Mesenchymal stem cell (in vitro differentiated cells and primary cell): ENCODE results near the gene HK1.
"Not testable (repeated sequence)": the region's sequence is repeated elsewhere in the genome, so short reads cannot be mapped to it uniquely, and the experiment has no call there.

Experiments
- DNase-seq: peaks from one replicate; pipeline ENCODE4 v3.0.0-alpha.2; 2013
- H2AFZ ChIP-seq: one replicate; pipeline ENCODE4 v1.6.1; 2013; ENCODE audit warnings: low read depth, mild to moderate bottlenecking, control low read depth, inconsistent platforms, low read length, moderate library complexity
- H2AK5ac ChIP-seq: 2 replicates; pipeline ENCODE4 v1.6.1; 2013; ENCODE audit warnings: low read length, moderate library complexity, mild to moderate bottlenecking, inconsistent platforms; ENCODE audit not compliant: severe bottlenecking
- H2BK120ac ChIP-seq: one replicate; pipeline ENCODE4 v1.6.1; 2013; ENCODE audit warnings: low read depth, mild to moderate bottlenecking, inconsistent platforms, low read length, moderate library complexity
- H2BK12ac ChIP-seq, 2 experiments: one replicate each; pipeline ENCODE4 v1.6.1; 2013; ENCODE audit warnings: inconsistent platforms in 2 of 2, low read length in 2 of 2, mild to moderate bottlenecking in 2 of 2, moderate library complexity in 2 of 2, control low read depth in 1 of 2
- H2BK15ac ChIP-seq: one replicate; pipeline ENCODE4 v1.6.1; 2013; ENCODE audit warnings: mild to moderate bottlenecking, low read depth, inconsistent platforms; ENCODE audit not compliant: poor library complexity, severe bottlenecking
- H2BK5ac ChIP-seq: 2 replicates; pipeline ENCODE4 v1.6.1; 2013; ENCODE audit warnings: low read depth, mild to moderate bottlenecking, low read length, control low read depth, inconsistent platforms; ENCODE audit not compliant: poor library complexity, severe bottlenecking
- H3K14ac ChIP-seq, 2 experiments: one replicate each; pipeline ENCODE4 v1.6.1; 2013; ENCODE audit warnings: inconsistent platforms in 2 of 2, low read length in 2 of 2, control low read depth in 1 of 2, mild to moderate bottlenecking in 1 of 2, moderate library complexity in 1 of 2
- H3K18ac ChIP-seq, 2 experiments: one replicate each; pipeline ENCODE4 v1.6.1; 2013; ENCODE audit warnings: inconsistent platforms in 2 of 2, low read length in 2 of 2, control low read depth in 1 of 2, low read depth in 1 of 2, mild to moderate bottlenecking in 1 of 2
- H3K23ac ChIP-seq, 2 experiments: one replicate each; pipeline ENCODE4 v1.6.1; 2013; ENCODE audit warnings: inconsistent platforms in 2 of 2, low read length in 2 of 2, mild to moderate bottlenecking in 2 of 2, moderate library complexity in 2 of 2, control low read depth in 1 of 2
- H3K27ac ChIP-seq: 2 replicates; pipeline ENCODE4 v1.5.1; 2013; ENCODE audit warnings: mild to moderate bottlenecking, moderate library complexity, low read length, control low read depth, inconsistent platforms; ENCODE audit not compliant: poor library complexity, severe bottlenecking
- H3K27me3 ChIP-seq, 2 experiments: 2 replicates each; pipeline versions ENCODE4 v1.6.1 to v1.7.0; 2013; ENCODE audit warnings: low read length in 2 of 2, mild to moderate bottlenecking in 2 of 2, moderate library complexity in 2 of 2, control low read depth in 1 of 2, inconsistent platforms in 1 of 2; ENCODE audit not compliant: control insufficient read depth in 1 of 2, insufficient read depth in 1 of 2
- H3K36me3 ChIP-seq, 2 experiments: 2 replicates each; pipeline versions ENCODE4 v1.6.1 to v1.7.0; 2013; ENCODE audit warnings: low read length in 2 of 2, control low read depth in 1 of 2, inconsistent platforms in 1 of 2, low read depth in 1 of 2, mild to moderate bottlenecking in 1 of 2; ENCODE audit not compliant: insufficient read depth in 2 of 2, control insufficient read depth in 1 of 2
- H3K4ac ChIP-seq, 2 experiments: one replicate each; pipeline ENCODE4 v1.6.1; 2013; ENCODE audit warnings: inconsistent platforms in 2 of 2, low read length in 2 of 2, mild to moderate bottlenecking in 2 of 2, moderate library complexity in 2 of 2, control low read depth in 1 of 2, low read depth in 1 of 2
- H3K4me1 ChIP-seq: 2 replicates; pipeline ENCODE4 v1.6.1; 2013; ENCODE audit warnings: low read depth, low read length, control low read depth; ENCODE audit not compliant: control insufficient read depth, insufficient read depth
- H3K4me2 ChIP-seq: 2 replicates; pipeline ENCODE4 v1.6.1; 2013; ENCODE audit warnings: low read length, mild to moderate bottlenecking, inconsistent platforms; ENCODE audit not compliant: poor library complexity, severe bottlenecking
- H3K4me3 ChIP-seq, 2 experiments: 2 replicates each; pipeline versions ENCODE4 v1.5.1 to v1.7.0; 2013; ENCODE audit warnings: low read length in 2 of 2, mild to moderate bottlenecking in 2 of 2, control low read depth in 1 of 2, low read depth in 1 of 2; ENCODE audit not compliant: insufficient read depth in 1 of 2
- H3K79me1 ChIP-seq: replicated peaks from 2 replicates; pipeline ENCODE4 v1.6.1; 2013; ENCODE audit warnings: mild to moderate bottlenecking, control low read depth, low read length, inconsistent platforms; ENCODE audit not compliant: poor library complexity, severe bottlenecking
- H3K9ac ChIP-seq: 2 replicates; pipeline ENCODE4 v1.7.0; 2013; ENCODE audit warnings: mild to moderate bottlenecking, low read length, moderate library complexity
- H3K9me3 ChIP-seq: 2 replicates; pipeline ENCODE4 v1.7.0; 2013; ENCODE audit warnings: mild to moderate bottlenecking, low read length; ENCODE audit not compliant: control insufficient read depth
- H4K8ac ChIP-seq: one replicate; pipeline ENCODE4 v1.6.1; 2013; ENCODE audit warnings: inconsistent platforms, mild to moderate bottlenecking, low read length, moderate library complexity
- H4K91ac ChIP-seq: one replicate; pipeline ENCODE4 v1.6.1; 2013; ENCODE audit warnings: mild to moderate bottlenecking, low read length, inconsistent platforms
- WGBS: methylation state at CpG from one replicate; pipeline ENCODE4 v1.1.7; 2013; ENCODE audit warnings: mixed read lengths; 5-methylcytosine and 5-hydroxymethylcytosine counted together

Gene HK1

GRCh38 chr10:69321865-69322264, 43.6 kb downstream of the HK1 start:
- H3K4ac ChIP-seq, result no peak overlapping the region
- H3K4me2 ChIP-seq, result no peak overlapping the region
- H4K8ac ChIP-seq, result no peak overlapping the region
- no peak overlapping the region for H2BK12ac ChIP-seq
- no peaks in the 10 kb centered on the region for H3K36me3 ChIP-seq
- H3K27ac ChIP-seq, result no peak overlapping the region
- no peak overlapping the region for H2BK120ac ChIP-seq
- H4K91ac ChIP-seq, result no peak overlapping the region
- H3K27me3 ChIP-seq, result no peaks in the 10 kb centered on the region
- H2BK5ac ChIP-seq, result no peak overlapping the region
- H2BK15ac ChIP-seq, result no peak overlapping the region
- no peak overlapping the region for H3K18ac ChIP-seq
- no peak overlapping the region for H2AK5ac ChIP-seq
- WGBS, result 35% methylated on average over 3 of the region's 5 CpGs
- no peak overlapping the region for H3K23ac ChIP-seq
- peaks cover 35% of the 10 kb centered on the region for H3K4me1 ChIP-seq
- H3K14ac ChIP-seq, result no peak overlapping the region
- peaks cover 6% of the 10 kb centered on the region for H3K79me1 ChIP-seq
- no peak overlapping the region for H3K9ac ChIP-seq
- no peak overlapping the region for H2AFZ ChIP-seq
- peak; percentile 70 for DNase-seq
- no peaks in the 10 kb centered on the region for H3K9me3 ChIP-seq
- H3K4me3 ChIP-seq, result no peak overlapping the region

GRCh38 chr10:69322346-69322745, 44.0 kb downstream of the HK1 start:
- DNase-seq, result peak; percentile 20
- H3K9ac ChIP-seq, H4K8ac ChIP-seq, H3K9me3 ChIP-seq, H3K36me3 ChIP-seq, H2AK5ac ChIP-seq, H3K14ac ChIP-seq, H3K4me2 ChIP-seq, H2BK5ac ChIP-seq, H2BK120ac ChIP-seq, H2BK15ac ChIP-seq, H2AFZ ChIP-seq, H3K23ac ChIP-seq, H3K27me3 ChIP-seq, H3K4me3 ChIP-seq, H3K79me1 ChIP-seq, H2BK12ac ChIP-seq, H3K18ac ChIP-seq, H3K4ac ChIP-seq, H3K27ac ChIP-seq, H4K91ac ChIP-seq: not testable (repeated sequence)
- H3K4me1 ChIP-seq, result peaks cover 35% of the 10 kb centered on the region
- WGBS, result 74% methylated on average over 4 of the region's 7 CpGs

- Histone ChIP-seq H4K8ac (no peak overlapping the region), H2AK5ac (no peak overlapping the region), H3K36me3 (no peaks in the 10 kb centered on the region), H3K4ac (no peak overlapping the region), H2AFZ (no peak overlapping the region), H3K18ac (no peak overlapping the region), H3K9ac (no peak overlapping the region), H4K91ac (no peak overlapping the region), H3K4me2 (no peak overlapping the region), H3K14ac (no peak overlapping the region), H3K79me1 (peaks cover 6% of the 10 kb centered on the region), H3K9me3 (no peaks in the 10 kb centered on the region), H2BK15ac (no peak overlapping the region), H3K27ac (no peak overlapping the region), H2BK12ac (no peak overlapping the region), H2BK120ac (no peak overlapping the region), H2BK5ac (no peak overlapping the region), H3K4me1 (peaks cover 30% of the 10 kb centered on the region), H3K27me3 (no peaks in the 10 kb centered on the region), H3K4me3 (no peak overlapping the region), H3K23ac (no peak overlapping the region)
- DNase-seq, result peak; percentile 12
- WGBS, result 96% methylated on average over 2 of the region's 2 CpGs
Measured at GRCh38 chr10:69323622-69324021, 45.3 kb downstream of the HK1 start.

GRCh38 chr10:69324583-69324982, 46.3 kb downstream of the HK1 start:
- H3K4me1 ChIP-seq, result peaks cover 31% of the 10 kb centered on the region
- no peak overlapping the region for H3K23ac ChIP-seq
- peaks cover under 1 to 3% of the 10 kb centered on the region in 2 experiments for H3K36me3 ChIP-seq
- peak overlapping the region; percentile 81 for H2AK5ac ChIP-seq
- H2BK12ac ChIP-seq, result no peak overlapping the region
- H3K9me3 ChIP-seq, result no peaks in the 10 kb centered on the region
- peaks cover 7% of the 10 kb centered on the region for H3K79me1 ChIP-seq
- no peak overlapping the region for H3K4me3 ChIP-seq
- no peak overlapping the region for H3K9ac ChIP-seq
- H2AFZ ChIP-seq, result no peak overlapping the region
- H4K91ac ChIP-seq, result no peak overlapping the region
- no peak overlapping the region for H4K8ac ChIP-seq
- WGBS, result no CpG with 5 or more reads among the region's 1 CpG
- no peaks in the 10 kb centered on the region for H3K27me3 ChIP-seq
- no peak overlapping the region for H2BK15ac ChIP-seq
- H2BK5ac ChIP-seq, result no peak overlapping the region
- no peak overlapping the region for H3K4me2 ChIP-seq
- peak; percentile 54 for DNase-seq
- no peak overlapping the region for H3K14ac ChIP-seq
- H3K4ac ChIP-seq, result no peak overlapping the region
- no peak overlapping the region for H3K18ac ChIP-seq
- no peak overlapping the region for H2BK120ac ChIP-seq
- no peak overlapping the region for H3K27ac ChIP-seq
